ENCODE measurements around the gene PGAP2. TPM values are rescaled to one million over a fixed set of nuclear protein-coding genes. Genes with fewer than 3 reads are reported as not detected.

The PGAP2 gene
- total and polyA plus RNA-seq, 2 of the 4 experiments (the other 2 are of a cell fraction), result 10.6 to 31.3 TPM

DNA sequence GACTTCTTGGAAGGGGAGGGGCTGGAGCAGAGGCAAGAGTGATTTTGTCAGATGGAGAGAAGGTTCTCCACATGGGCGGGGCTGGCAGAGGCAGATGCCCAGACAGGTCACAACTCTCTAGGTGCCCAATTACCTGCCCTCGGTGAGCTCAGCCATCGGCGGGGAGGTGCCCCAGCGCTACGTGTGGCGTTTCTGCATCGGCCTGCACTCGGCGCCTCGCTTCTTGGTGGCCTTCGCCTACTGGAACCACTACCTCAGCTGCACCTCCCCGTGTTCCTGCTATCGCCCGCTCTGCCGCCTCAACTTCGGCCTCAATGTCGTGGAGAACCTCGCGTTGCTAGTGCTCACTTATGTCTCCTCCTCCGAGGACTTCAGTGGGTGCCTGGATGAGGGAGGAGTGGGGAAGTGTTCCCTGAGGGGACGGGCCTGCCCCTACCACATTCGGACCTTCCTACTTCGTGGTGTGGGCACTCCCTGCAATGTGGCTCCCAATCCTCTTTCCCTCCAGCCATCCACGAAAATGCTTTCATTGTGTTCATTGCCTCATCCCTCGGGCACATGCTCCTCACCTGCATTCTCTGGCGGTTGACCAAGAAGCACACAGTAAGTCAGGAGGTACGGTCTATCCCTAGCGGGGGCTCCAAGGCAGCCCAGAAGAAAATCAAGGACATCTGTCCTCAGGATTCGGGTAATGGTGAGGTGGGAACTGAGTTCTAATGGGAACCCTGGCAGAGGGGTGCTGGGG, 15.6 kb downstream of the PGAP2 start (continued):
- TF ChIP-seq CEBPB (IDR thresholded peaks at IDR 0.05; ENCODE audit: low read depth, low read length), result no peak

DNA sequence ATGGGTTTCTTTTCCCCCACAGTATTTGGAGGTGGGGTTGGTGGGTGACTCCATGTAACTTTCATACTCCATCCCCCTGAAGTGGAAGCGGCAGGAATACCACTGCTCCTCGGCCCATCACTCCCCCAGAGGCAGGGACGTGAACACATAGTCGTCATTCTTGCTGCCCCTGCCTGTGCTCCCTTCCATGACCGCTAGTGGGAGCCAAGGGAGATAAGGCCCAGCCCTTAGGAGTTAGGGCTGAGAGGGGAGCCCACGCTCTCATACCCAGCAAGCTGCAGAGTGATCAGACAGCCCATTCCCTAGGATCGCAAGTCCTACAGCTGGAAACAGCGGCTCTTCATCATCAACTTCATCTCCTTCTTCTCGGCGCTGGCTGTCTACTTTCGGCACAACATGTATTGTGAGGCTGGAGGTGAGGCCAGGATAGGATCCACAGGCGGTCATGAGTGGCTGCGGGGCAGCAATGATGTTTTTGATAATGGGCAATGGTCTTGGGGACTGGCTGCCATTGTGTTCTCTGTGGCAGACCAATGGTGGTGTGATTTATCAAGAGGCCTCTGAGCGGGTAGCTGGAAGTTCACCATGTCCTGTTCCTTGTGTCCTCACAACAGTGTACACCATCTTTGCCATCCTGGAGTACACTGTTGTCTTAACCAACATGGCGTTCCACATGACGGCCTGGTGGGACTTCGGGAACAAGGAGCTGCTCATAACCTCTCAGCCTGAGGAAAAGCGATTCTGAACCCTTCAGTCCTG, 16.5 kb downstream of the PGAP2 start:
- peaks cover 38% of the 10 kb centered on the region for H3K36me3 ChIP-seq (ENCODE audit: control insufficient read depth, insufficient read depth, low read length)
- no peak overlapping the region for H3K9ac ChIP-seq (ENCODE audit: low read depth, low read length)
- peaks cover 18% of the 10 kb centered on the region; the same call in 1 of the 2 replicates for H4K20me1 ChIP-seq (ENCODE audit: insufficient read depth, low read length)
- no peak overlapping the region for H2BK120ac ChIP-seq (ENCODE audit: low read depth, low read length)
- in situ Hi-C loops (cut with MboI; ENCODE audit: low sequenced_read_pairs) (no loop called here), dilution Hi-C loops (cut with HindIII; ENCODE audit: low sequenced_read_pairs, unreplicated experiment) (no loop called here), intact Hi-C loops (cut with micrococcal nuclease) (no loop called here)
- peaks cover 21% of the 10 kb centered on the region; the same call in 1 of the 2 replicates for H3K9me1 ChIP-seq (ENCODE audit: insufficient read depth, low read length)
- H3K27me3 ChIP-seq (ENCODE audit: control insufficient read depth, insufficient read depth, low read length), result no peaks in the 10 kb centered on the region
- ATAC-seq (ENCODE audit: low read depth), result peak; percentile 59; the same call in 1 of the 2 replicates
- no peak overlapping the region for H3K56ac ChIP-seq (ENCODE audit: extremely low read depth, insufficient read depth, low read length)
- H2BK15ac ChIP-seq (ENCODE audit: low read depth, low read length), result no peak overlapping the region
- no peak overlapping the region for H2AFZ ChIP-seq (replicated peaks; ENCODE audit: low read length, poor library complexity)
- no peak overlapping the region for H4K8ac ChIP-seq (ENCODE audit: low read depth in 2 of 2, low read length in 2 of 2)
- H3K4ac ChIP-seq (ENCODE audit: low read depth, low read length), result no peak overlapping the region
- 95% methylated on average over 4 of the region's 18 CpGs; no CpG with 5 or more reads in 1 of the 2 experiments for WGBS, 2 experiments (ENCODE audit: extremely low coverage in 2 of 2, insufficient read length in 1 of 2)
- TF ChIP-seq, protein P1, sequence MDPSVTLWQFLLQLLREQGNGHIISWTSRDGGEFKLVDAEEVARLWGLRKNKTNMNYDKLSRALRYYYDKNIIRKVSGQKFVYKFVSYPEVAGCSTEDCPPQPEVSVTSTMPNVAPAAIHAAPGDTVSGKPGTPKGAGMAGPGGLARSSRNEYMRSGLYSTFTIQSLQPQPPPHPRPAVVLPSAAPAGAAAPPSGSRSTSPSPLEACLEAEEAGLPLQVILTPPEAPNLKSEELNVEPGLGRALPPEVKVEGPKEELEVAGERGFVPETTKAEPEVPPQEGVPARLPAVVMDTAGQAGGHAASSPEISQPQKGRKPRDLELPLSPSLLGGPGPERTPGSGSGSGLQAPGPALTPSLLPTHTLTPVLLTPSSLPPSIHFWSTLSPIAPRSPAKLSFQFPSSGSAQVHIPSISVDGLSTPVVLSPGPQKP (IDR thresholded peaks at IDR 0.05; ENCODE audit: borderline replicate concordance, low read depth, low read length), result no peak
- no peak for TF ChIP-seq BHLHE40 (IDR thresholded peaks at IDR 0.05; ENCODE audit: low read depth, low read length)
- TF ChIP-seq, protein P2, sequence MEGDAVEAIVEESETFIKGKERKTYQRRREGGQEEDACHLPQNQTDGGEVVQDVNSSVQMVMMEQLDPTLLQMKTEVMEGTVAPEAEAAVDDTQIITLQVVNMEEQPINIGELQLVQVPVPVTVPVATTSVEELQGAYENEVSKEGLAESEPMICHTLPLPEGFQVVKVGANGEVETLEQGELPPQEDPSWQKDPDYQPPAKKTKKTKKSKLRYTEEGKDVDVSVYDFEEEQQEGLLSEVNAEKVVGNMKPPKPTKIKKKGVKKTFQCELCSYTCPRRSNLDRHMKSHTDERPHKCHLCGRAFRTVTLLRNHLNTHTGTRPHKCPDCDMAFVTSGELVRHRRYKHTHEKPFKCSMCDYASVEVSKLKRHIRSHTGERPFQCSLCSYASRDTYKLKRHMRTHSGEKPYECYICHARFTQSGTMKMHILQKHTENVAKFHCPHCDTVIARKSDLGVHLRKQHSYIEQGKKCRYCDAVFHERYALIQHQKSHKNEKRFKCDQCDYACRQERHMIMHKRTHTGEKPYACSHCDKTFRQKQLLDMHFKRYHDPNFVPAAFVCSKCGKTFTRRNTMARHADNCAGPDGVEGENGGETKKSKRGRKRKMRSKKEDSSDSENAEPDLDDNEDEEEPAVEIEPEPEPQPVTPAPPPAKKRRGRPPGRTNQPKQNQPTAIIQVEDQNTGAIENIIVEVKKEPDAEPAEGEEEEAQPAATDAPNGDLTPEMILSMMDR (conservative IDR thresholded peaks at IDR 0.05; ENCODE audit: low read depth, low read length), result peak; percentile 47
- TF ChIP-seq, protein P3, sequence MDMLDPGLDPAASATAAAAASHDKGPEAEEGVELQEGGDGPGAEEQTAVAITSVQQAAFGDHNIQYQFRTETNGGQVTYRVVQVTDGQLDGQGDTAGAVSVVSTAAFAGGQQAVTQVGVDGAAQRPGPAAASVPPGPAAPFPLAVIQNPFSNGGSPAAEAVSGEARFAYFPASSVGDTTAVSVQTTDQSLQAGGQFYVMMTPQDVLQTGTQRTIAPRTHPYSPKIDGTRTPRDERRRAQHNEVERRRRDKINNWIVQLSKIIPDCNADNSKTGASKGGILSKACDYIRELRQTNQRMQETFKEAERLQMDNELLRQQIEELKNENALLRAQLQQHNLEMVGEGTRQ (IDR thresholded peaks at IDR 0.05; ENCODE audit: low read depth, low read length), result no peak
- H2BK5ac ChIP-seq (ENCODE audit: low read depth, low read length, poor library complexity, severe bottlenecking), result no peak overlapping the region
- no peak overlapping the region for H3K18ac ChIP-seq (ENCODE audit: low read depth, low read length)
- DNase-seq, result no peak
- no peak overlapping the region for H3K14ac ChIP-seq (replicated peaks; ENCODE audit: low read depth, low read length)
- ChIA-PET POLR2A (ENCODE audit: unreplicated experiment) (no interaction called here), CTCF (interaction anchor here (0.8 kb wide), 1 partner anchor 17 kb away, joined by 4 read pairs; no protein-coding TSS in a partner anchor)
- no peak overlapping the region for H2AK5ac ChIP-seq (ENCODE audit: low read depth, low read length)
- BruUV-seq (replicated peaks), result no TSS peak
- no peak overlapping the region for H3K4me3 ChIP-seq (ENCODE audit: insufficient read depth, low read depth, low read length)
- H2BK20ac ChIP-seq (ENCODE audit: low read depth, low read length), result no peak overlapping the region
- H3K4me1 ChIP-seq (ENCODE audit: control insufficient read depth, insufficient read depth, low read length), result peaks cover 4% of the 10 kb centered on the region
- no peaks in the 10 kb centered on the region for H3K9me3 ChIP-seq (ENCODE audit: control insufficient read depth, insufficient read depth, low read length)
- peaks cover 13 to 35% of the 10 kb centered on the region in 2 experiments for H3K79me1 ChIP-seq (ENCODE audit: low read depth in 1 of 2, low read length in 2 of 2)
- H4K91ac ChIP-seq (ENCODE audit: insufficient read depth, low read depth, low read length), result no peak overlapping the region
- H3K23ac ChIP-seq (ENCODE audit: low read depth, low read length), result no peak overlapping the region
- H3K4me2 ChIP-seq (ENCODE audit: low read depth, low read length), result no peak overlapping the region
- H2AK9ac ChIP-seq (replicated peaks; ENCODE audit: low read depth, low read length, poor library complexity), result peak overlapping the region; percentile 23
- H4K5ac ChIP-seq (ENCODE audit: low read depth, low read length), result no peak overlapping the region
- no peak overlapping the region for H3K27ac ChIP-seq (ENCODE audit: insufficient read depth, low read length)
